ENCODE results near the gene PLOD1. TPM values are rescaled to one million over a fixed set of nuclear protein-coding genes. Genes with fewer than 3 reads are reported as not detected.

The PLOD1 gene
- total and polyA plus RNA-seq, 8 donors = 8.2 to 56.2 (median 35.2) TPM

GRCh38 chr1:11981378-11982009 is 47.0 kb downstream of the PLOD1 start:
- peak overlapping the region; percentile 80 to 100 (median 96) for H3K4me3 ChIP-seq
- no peaks in the 10 kb centered on the region for H3K27me3 ChIP-seq
- intact Hi-C loops (cut with DNase I; ENCODE audit: low total_unique reads) = no loop called here
- 82 to 91% (median 84%) methylated on average over 13 of the region's 13 CpGs for WGBS, 5 donors
- TF ChIP-seq, protein P1, sequence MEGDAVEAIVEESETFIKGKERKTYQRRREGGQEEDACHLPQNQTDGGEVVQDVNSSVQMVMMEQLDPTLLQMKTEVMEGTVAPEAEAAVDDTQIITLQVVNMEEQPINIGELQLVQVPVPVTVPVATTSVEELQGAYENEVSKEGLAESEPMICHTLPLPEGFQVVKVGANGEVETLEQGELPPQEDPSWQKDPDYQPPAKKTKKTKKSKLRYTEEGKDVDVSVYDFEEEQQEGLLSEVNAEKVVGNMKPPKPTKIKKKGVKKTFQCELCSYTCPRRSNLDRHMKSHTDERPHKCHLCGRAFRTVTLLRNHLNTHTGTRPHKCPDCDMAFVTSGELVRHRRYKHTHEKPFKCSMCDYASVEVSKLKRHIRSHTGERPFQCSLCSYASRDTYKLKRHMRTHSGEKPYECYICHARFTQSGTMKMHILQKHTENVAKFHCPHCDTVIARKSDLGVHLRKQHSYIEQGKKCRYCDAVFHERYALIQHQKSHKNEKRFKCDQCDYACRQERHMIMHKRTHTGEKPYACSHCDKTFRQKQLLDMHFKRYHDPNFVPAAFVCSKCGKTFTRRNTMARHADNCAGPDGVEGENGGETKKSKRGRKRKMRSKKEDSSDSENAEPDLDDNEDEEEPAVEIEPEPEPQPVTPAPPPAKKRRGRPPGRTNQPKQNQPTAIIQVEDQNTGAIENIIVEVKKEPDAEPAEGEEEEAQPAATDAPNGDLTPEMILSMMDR (IDR thresholded peaks at IDR 0.05) = no peak
- no peak for TF ChIP-seq POLR2AphosphoS5 (IDR thresholded peaks at IDR 0.05)
- no peak for TF ChIP-seq POLR2A (IDR thresholded peaks at IDR 0.05)
- TF ChIP-seq EP300 (IDR thresholded peaks at IDR 0.05) = no peak
- peak overlapping the region in 3 of 5 donors; percentile 95 to 100 (median 98) for H3K27ac ChIP-seq
- no peak for DNase-seq
- H3K4me1 ChIP-seq = peaks cover 50 to 76% (median 65%) of the 10 kb centered on the region in 4 donors
- peaks cover 22 to 50% (median 45%) of the 10 kb centered on the region in 4 donors for H3K36me3 ChIP-seq
- H3K9me3 ChIP-seq = no peaks in the 10 kb centered on the region

DNA sequence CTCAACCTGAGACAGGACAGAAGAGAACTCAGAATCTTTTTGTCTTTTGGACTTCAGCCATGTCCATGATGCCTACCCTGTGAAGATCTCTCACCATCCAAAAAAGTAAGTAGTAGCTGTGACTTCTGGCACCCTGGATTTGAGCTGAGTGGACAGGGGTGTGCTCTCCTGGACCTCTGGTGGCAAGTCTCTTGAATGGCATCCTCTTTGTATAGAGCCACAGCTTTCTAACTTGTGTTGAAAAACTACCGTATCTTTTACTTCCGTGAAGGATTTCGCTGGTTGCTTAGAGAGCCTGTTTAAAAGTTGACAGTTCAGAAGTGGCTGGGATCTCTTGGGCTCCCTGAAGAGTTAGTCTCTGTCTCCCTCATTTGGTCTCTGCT is 47.5 kb downstream of the PLOD1 start:
- peaks cover 50 to 81% (median 65%) of the 10 kb centered on the region in 4 donors for H3K4me1 ChIP-seq
- 28 to 92% (median 75%) methylated on average over 3 of the region's 3 CpGs for WGBS, 5 donors
- peaks cover 26 to 51% (median 50%) of the 10 kb centered on the region in 4 donors for H3K36me3 ChIP-seq
- peak in 1 of 2 donors; percentile 40 for DNase-seq
- TF ChIP-seq, protein P1 (IDR thresholded peaks at IDR 0.05) = peak in 2 of 7 experiments; percentile 17 to 33
- TF ChIP-seq POLR2AphosphoS5 (IDR thresholded peaks at IDR 0.05) = no peak
- H3K27me3 ChIP-seq = no peaks in the 10 kb centered on the region
- H3K9me3 ChIP-seq = no peaks in the 10 kb centered on the region
- peak overlapping the region in 3 of 5 donors; percentile 43 to 98 (median 59) for H3K27ac ChIP-seq
- intact Hi-C loops (cut with DNase I; ENCODE audit: low total_unique reads) = no loop called here
- peak overlapping the region in 2 of 4 donors; percentile 93 to 100 for H3K4me3 ChIP-seq

GRCh38 chr1:11984121-11984520 is 49.6 kb downstream of the PLOD1 start:
- Histone ChIP-seq H3K36me3 (peaks cover 28 to 72% (median 70%) of the 10 kb centered on the region in 4 donors), H3K4me3 (peak overlapping the region in 1 of 4 donors; percentile 23), H3K27me3 (no peaks in the 10 kb centered on the region), H3K4me1 (peaks cover 43 to 76% (median 61%) of the 10 kb centered on the region in 4 donors), H3K27ac (peak overlapping the region; percentile 45 to 75 (median 65)), H3K9me3 (no peaks in the 10 kb centered on the region)
- TF ChIP-seq POLR2A (IDR thresholded peaks at IDR 0.05) = no peak
- TF ChIP-seq EP300 (IDR thresholded peaks at IDR 0.05) = no peak
- TF ChIP-seq POLR2AphosphoS5 (IDR thresholded peaks at IDR 0.05) = peak in 2 of 3 donors; percentile 58 to 69
- intact Hi-C loops (cut with DNase I; ENCODE audit: low total_unique reads) = no loop called here
- WGBS, 5 donors = 32 to 61% (median 51%) methylated on average over 5 of the region's 5 CpGs
- DNase-seq = peak; percentile 59 to 62

DNA sequence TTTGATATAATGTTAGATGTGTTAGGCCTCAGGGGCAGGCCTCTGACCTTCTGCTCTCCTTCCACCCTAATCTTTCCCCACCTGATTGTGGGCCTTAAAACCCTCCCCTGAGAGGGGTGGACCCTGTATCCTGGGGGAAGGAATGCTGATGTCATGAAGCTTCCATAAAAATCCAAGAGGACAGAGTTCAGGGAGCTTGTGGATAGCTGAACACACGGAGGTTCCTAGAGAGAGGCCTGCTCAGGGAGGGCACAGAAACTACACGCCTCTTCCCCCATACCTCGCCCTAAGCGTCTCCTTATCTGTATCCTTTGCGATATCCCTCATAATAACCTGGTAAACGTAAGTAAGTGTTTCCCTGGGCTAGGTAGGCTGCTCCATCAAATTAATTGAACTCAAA is 50.1 kb downstream of the PLOD1 start:
- peak overlapping the region; percentile 52 to 75 (median 65) for H3K27ac ChIP-seq
- intact Hi-C loops (cut with DNase I; ENCODE audit: low total_unique reads) = no loop called here
- TF ChIP-seq, protein P1 (IDR thresholded peaks at IDR 0.05) = no peak
- TF ChIP-seq EP300 (IDR thresholded peaks at IDR 0.05) (no peak), POLR2AphosphoS5 (IDR thresholded peaks at IDR 0.05) (no peak), POLR2A (IDR thresholded peaks at IDR 0.05) (no peak)
- peak in 1 of 2 donors; percentile 42 for DNase-seq
- H3K4me1 ChIP-seq = peaks cover 40 to 73% (median 59%) of the 10 kb centered on the region in 4 donors
- peaks cover 33 to 76% (median 74%) of the 10 kb centered on the region in 4 donors for H3K36me3 ChIP-seq
- H3K4me3 ChIP-seq = peak overlapping the region in 1 of 4 donors; percentile 7
- no peaks in the 10 kb centered on the region for H3K27me3 ChIP-seq
- H3K9me3 ChIP-seq = no peaks in the 10 kb centered on the region
- 27 to 59% (median 45%) methylated on average over 6 of the region's 6 CpGs for WGBS, 5 donors

GRCh38 chr1:11985171-11985570 is 50.7 kb downstream of the PLOD1 start:
- H3K36me3 ChIP-seq = peaks cover 39 to 82% (median 80%) of the 10 kb centered on the region in 4 donors
- intact Hi-C loops (cut with DNase I; ENCODE audit: low total_unique reads) = no loop called here
- no peaks in the 10 kb centered on the region for H3K9me3 ChIP-seq
- WGBS, 5 donors = 67 to 95% (median 92%) methylated on average over 2 to 3 of the region's 3 CpGs
- peak overlapping the region in 4 of 5 donors; percentile 52 to 75 (median 65) for H3K27ac ChIP-seq
- TF ChIP-seq, protein P1 (IDR thresholded peaks at IDR 0.05) = no peak
- TF ChIP-seq POLR2AphosphoS5 (IDR thresholded peaks at IDR 0.05) (no peak), POLR2A (IDR thresholded peaks at IDR 0.05) (no peak), EP300 (IDR thresholded peaks at IDR 0.05) (no peak)
- no peaks in the 10 kb centered on the region for H3K27me3 ChIP-seq
- H3K4me3 ChIP-seq = no peak overlapping the region
- DNase-seq = no peak
- H3K4me1 ChIP-seq = peaks cover 45 to 76% (median 62%) of the 10 kb centered on the region in 4 donors
